ENCODE measurements around the gene FMO1.
"Not testable (repeated sequence)": the region's sequence is repeated elsewhere in the genome, so short reads cannot be mapped to it uniquely, and the experiment has no call there.

The FMO1 gene

DNA sequence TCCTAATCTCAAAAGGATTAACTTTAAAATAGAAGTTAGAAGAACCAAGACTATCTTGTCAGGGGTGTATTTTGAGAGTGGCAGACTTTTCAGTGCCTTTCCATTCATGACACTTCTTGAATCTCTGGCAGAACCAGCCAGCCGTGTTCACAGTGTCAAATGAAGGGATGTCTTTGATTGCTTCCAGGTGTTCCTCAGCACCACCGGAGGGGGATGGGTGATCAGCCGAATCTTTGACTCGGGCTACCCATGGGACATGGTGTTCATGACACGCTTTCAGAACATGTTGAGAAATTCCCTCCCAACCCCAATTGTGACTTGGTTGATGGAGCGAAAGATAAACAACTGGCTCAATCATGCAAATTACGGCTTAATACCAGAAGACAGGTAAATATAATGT, 32.3 kb downstream of the FMO1 start:
- no peak for DNase-seq (ENCODE audit: low read depth)

DNA sequence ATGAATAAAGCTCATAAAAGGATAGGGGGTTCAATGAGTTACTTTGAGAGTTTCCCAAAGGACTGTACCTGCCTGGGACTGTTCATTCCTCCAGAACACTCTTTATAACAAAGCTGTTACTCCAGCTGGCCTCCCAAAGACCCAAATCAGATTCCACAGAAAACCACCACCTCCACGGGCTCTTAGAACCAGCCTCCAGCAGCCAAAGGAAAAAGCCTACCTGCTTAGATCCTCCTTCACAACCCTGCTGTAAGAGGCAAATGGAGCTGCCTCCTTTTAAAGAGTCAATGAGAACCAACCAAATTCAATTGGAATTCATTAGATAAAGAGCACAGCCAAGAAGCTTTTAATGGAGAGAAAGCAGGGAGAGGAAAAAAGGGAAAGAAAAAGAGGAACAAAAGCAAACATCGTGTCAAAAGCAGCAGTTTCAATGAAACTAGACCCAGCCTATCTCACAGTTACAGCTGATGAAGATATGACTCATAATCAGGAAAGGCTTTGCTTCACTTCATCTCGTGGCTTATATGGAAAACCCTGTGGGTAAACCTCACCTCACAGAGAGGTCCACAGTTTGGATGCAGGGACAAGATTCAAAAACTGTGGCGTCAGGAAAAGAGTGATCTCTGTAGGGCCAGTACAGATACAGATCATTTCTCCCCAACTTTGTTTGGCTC, 37.9 kb downstream of the FMO1 start:
- DNase-seq (ENCODE audit: low read depth) = no peak

DNA sequence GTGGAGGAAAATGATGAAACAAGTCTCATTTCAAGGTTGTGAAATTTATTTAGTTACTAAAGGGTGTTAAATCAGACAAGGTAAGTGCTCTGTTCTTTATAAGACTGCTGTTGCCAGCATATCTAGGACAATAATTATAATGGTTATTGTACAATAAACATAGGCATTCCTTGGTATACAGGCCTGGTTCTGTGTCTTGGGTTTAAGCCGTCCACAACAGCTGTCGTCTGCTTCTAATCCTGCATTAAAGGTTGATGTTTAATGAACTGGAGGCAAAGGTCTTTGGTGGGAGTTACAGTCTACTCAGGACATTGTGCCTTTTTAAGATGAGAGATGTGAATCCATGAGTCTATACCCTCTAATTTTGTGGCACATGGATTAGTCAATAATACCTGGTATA, 42.3 kb downstream of the FMO1 start:
- no peak for DNase-seq (ENCODE audit: low read depth)

DNA sequence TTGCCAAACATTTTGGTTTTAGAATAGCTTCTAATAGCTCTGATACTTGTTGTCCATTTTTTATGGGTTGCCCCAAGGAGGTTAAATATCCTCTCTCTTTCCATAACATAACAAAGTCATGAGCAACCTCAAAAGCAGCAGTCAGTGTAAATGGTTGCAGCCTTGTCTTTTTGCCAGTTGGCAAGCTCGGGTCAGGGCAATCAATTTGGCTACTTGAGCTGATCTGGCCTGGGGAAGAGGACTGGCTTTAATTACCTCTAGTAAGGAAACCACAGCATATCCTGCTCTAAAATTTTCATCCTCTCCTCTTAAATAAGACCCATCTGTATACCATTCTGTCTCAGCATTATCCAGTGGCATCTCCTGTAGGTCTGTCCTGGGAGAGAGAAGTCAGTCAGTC, 44.5 kb downstream of the FMO1 start:
- DNase-seq (ENCODE audit: low read depth) = no peak

DNA sequence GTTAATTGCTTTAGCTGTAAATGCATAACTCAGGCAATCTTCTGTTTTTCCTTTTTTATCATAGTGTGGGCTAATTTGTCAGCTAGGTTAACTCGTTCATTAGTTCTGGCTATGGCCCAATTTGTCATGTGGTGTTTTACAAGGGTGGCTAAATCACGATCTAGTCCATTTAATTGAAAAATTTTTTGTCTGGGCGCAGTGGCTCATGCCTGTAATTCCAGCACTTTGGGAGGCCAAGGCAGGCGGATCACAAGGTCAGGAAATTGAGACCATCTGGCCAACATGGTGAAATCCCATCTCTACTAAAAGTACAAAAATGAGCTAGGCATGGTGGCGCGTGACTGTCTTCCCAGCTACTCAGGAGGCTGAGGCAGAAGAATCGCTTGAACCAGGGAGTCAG, 47.1 kb downstream of the FMO1 start:
- not testable (repeated sequence) for DNase-seq (ENCODE audit: low read depth)

DNA sequence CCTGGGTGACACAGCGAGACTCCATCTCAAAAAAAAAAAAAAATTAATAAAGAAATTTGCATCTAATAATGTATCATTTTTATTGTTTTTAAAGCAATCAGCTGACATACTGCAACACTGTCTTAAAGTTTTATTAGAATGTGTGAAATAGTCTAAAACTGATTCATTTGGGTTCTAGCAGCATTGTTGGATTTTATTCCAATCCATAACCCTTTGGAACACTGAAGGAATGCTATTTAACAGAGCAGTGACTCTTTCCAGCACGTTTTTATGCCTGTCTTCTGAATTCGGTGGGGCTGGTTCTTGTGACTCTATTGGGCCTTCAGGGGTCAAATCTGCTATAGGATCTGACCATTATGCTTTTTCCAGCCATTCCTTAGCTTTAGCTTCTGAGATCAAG, 47.5 kb downstream of the FMO1 start:
- no peak for DNase-seq (ENCODE audit: low read depth)

DNA sequence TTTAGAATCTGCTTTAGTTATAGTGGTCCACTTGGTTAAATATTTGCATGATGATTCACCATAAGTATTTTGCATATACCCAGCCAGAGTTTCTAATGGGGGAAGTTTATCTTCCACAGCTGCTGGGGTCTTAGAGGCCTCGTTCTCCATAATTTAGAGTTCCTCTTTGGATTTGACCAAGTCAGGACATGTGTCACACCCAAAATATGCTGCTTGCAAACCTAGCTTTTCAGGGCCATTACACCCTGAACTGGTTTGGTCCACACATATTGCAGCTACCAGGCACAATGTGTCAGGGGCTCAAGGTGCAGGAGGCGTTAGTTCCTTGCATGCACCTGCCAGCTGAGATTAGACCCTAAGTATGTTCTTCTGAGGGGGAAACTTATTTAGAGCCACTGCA, 48.6 kb downstream of the FMO1 start:
- DNase-seq (ENCODE audit: low read depth) = no peak

DNA sequence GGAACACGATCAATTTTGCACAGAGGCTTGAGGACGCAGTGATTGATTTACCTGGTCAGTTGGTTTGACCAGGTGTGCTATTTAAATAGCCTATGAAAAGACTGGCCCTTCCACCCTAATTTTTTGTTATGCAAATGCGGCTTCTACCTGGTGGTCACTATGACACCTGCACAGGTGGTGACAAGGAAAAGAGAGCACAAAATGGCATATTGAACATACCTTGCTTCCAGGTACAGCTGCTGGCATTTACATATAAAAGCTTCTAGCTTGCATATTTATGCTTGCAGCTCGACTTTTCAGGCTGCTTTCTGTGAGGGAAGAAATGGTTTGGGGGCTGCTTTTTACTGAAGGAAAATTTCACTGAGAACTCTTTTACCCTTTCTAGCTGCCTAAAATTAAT, 50.4 kb downstream of the FMO1 start:
- DNase-seq (ENCODE audit: low read depth) = no peak

DNA sequence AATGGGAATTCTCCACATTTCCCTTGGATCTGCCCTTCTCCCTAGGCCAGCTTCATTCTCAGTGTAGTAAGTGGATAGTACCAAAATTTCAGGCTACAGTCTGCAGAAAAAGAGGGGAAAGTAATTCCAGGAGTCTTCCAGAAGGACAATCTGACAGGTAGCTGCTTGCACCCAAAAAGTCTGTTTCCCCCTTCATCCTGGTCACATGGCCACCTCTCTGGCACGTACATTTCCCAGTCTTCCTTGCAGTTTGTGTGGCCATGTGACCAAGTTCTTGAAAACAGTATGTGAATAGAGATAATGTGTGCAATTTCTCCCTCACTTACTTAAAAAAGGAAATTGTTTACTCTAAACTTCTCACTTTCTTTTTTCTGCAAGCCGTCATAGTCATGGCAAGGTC, 51.0 kb downstream of the FMO1 start:
- DNase-seq (ENCODE audit: low read depth) = no peak

DNA sequence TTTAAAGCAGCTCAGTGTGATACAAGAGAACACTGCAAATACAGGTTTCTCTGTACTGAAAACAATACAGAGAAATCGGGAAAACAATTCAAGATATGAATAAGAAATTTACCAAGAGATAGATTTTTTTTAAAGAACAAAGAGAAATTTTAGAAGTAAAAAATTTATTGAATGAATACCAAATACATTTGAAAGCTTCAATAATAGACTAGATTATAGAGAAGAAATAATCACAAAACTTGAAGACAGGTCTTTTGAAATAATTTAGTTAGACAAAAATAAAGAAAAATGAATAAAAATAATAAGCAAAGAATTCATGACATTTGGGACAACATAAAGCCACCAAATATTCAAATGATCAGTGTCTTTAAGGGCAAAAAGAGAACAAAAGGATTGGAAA, 52.1 kb downstream of the FMO1 start:
- DNase-seq (ENCODE audit: low read depth) = no peak

DNA sequence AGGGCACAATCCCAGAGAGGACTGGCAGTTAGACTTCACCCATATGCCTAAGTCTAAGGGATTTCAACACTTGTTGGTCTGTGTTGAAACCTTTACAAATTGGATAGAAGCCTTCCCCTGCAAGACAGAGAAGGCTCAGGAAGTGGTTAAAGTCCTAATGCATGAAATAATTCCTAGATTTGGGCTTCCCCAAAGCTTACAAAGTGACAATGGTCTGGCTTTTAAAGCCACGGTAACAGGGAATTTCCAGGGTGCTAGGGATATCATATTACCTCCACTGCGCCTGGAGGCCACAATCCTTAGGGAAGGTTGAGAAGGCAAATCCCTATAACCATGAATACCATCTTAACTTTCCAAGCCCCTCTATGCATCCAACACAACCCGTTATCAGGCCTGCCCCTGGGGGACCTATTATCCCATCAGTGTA, 62.4 kb downstream of the FMO1 start:
- no peak for DNase-seq (ENCODE audit: low read depth)

DNA sequence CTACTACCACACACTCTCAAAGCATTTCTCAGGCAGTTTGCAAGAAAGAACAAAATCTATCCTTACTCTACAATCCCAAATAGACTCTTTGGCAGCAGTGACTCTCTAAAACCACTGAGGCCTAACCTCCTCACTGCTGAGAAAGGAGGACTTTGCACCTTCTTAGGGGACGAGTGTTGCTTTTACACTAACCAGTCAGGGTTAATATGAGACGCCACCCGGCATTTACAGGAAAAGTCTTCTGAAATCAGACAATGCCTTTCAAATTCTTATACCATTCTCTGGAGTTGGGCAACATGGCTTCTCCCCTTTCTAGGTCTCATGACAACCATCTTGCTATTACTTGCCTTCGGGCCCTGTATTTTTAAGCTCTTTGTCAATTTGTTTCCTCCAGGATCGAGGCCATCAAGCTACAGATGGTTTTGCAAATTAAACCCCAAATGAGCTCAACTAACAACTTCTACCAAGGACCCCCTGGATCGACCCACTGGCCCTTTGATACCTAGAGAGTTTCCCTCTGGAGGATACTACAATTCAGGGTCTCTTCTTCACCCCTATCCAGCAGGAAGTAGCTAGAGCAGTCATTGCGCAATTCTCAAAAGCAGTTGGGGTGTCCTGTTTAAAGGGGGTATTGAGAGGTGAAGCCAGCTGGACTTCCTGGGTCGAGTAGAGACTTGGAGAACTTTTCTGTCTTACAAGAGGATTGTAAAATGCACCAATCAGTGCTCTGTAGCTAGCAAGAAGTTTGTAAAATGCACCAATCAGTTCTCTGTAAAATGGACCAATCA, 63.7 kb downstream of the FMO1 start:
- no peak for DNase-seq (ENCODE audit: low read depth)

DNA sequence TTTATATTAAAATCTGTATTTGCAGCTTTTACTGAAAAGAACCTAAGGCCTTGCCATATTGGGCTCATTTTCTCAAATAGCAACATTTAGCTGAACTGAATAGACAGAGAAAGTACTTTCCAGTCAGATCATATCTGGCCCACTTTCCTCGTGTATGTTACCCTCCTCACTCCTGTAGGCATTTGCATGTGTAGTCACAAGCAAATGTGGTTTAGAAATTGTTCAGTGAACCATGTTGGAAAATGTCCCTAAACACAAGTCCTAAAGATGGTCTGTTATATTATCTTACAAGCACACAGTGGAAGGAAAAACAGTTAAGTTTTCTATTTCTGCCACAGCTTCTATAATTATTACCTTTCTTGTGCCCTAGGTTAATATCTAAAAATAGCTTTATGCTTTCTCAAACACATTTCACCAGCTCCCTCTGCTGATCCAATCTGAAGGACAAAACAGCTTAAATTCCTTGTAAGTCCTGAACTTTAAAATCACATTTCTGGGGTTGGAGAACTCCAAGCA, 65.1 kb downstream of the FMO1 start:
- no peak for DNase-seq (ENCODE audit: low read depth)

DNA sequence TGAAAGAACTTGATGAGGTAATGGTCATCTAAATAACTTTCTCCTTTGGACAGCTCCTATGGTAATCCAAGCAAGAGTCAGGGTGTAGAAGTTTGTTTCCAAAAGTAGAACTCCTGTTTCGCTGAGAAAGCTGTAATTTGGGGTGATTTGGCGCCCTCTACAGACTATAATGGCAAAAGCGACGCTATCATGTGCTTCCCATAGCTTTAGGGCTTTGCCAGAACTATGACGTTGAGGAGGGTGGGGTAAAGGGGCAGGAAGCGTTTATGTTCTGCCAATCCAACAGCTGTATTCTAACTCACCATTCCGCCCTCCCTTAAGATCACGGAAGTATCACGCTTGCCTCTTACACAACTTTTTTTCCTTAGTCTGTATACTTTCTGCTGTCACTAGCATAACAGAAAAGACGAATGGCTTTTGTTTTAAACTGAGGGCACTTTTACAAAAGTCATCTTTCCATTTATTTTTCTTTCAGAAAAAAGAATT, 65.6 kb downstream of the FMO1 start, which contains the start of gene FMO4:
FMO4 (plus strand) TSS at position 349 of the 486 bp plus-strand sequence. CDS start 5,643 bp downstream, outside the sequence.
- peak; percentile 60 for DNase-seq (ENCODE audit: low read depth)

DNA sequence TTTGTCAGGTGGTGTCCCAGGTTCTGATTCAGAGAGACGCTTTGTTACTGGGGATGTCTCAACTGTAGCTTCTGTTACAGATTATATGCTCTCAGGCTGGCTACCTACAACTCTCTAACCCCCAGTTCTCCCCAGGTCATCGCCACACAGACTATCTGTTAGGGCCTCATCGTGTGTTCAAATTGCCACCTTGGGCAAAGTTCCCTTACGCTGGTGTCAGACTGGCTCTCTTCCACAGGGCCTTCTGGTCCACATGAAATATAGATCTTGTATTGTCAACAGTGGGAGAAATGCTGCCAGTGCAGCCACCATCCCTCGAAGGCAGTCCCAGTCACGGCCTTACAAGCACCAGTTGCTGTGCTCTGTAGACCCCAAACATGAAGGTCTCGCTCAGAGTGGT, 81.0 kb downstream of the FMO1 start:
- no peak for DNase-seq (ENCODE audit: low read depth)

DNA sequence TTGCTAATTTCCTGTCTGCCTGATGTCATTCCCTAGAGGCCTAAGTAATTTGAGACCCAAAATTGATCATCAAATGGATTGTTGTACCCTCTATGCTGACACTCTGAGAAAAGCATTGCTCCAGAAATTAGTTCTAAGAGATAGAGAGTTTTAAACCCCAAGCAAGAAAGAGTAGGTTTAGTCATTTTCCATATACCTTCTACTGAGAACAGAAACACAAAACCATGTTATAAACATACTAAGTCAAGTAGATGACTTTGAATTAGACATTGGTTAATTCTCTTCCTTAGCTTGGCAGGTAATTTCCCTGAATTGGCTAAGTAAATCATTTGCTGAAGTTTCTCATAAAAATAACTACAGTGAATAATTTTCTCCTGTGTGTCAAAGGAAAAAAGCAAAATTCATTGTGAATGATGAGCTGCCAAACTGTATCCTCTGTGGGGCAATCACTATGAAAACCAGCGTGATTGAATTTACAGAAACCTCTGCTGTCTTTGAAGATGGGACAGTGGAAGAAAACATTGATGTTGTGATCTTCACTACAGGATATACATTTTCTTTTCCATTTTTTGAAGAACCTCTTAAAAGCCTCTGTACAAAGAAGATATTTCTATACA, 85.8 kb downstream of the FMO1 start:
- DNase-seq (ENCODE audit: low read depth) = no peak
